SK-N-DZ (cell line): ENCODE data around the gene SLC39A13. TPM values are rescaled to one million over a fixed set of nuclear protein-coding genes. Genes with fewer than 3 reads are reported as not detected.

Experiments used
- DNase-seq: peaks from one replicate; pipeline ENCODE4 v3.0.0-alpha.2; 2015; ENCODE audit warnings: low spot score
- polyA plus RNA-seq, 2 experiments: library from polyadenylated mRNA; depleted of rRNA; stranded (reverse); fragments of >200 nt; gene quantifications; 2 replicates each; pipeline ENCODE4 v1.2.3, GENCODE V29; 2014

SLC39A13 gene
- 27.2 and 37.3 TPM in 2 replicates for polyA plus RNA-seq (2014; cell fraction: cytosol; rRNA removed)
- polyA plus RNA-seq (2014; cell fraction: nucleus; rRNA removed), result 82.3 and 117 TPM in 2 replicates

- peak; percentile 94 for DNase-seq
Observed at GRCh38 chr11:47407746-47408590, at the start of gene SLC39A13. Gene SLC39A13 (plus strand): TSS chr11:47408590. CDS start chr11:47410095, 1,505 bp downstream.

- no peak for DNase-seq
Observed at GRCh38 chr11:47358731-47359051, 49.7 kb upstream of the SLC39A13 start.

GRCh38 chr11:47359162-47359561, 49.2 kb upstream of the SLC39A13 start:
- no peak for DNase-seq

GRCh38 chr11:47359586-47359985, 48.8 kb upstream of the SLC39A13 start:
- no peak for DNase-seq

- no peak for DNase-seq
Observed at GRCh38 chr11:47360341-47360740, 48.0 kb upstream of the SLC39A13 start.

GRCh38 chr11:47361419-47361818, 47.0 kb upstream of the SLC39A13 start:
- no peak for DNase-seq

- no peak for DNase-seq
Observed at GRCh38 chr11:47366020-47366490, 42.3 kb upstream of the SLC39A13 start.

GRCh38 chr11:47369676-47370075, 38.7 kb upstream of the SLC39A13 start:
- DNase-seq, result no peak

GRCh38 chr11:47372422-47372821, 36.0 kb upstream of the SLC39A13 start:
- no peak for DNase-seq

- DNase-seq, result peak; percentile 71
Observed at GRCh38 chr11:47373876-47374719, 34.3 kb upstream of the SLC39A13 start.

- DNase-seq, result no peak
Observed at GRCh38 chr11:47374720-47375019, 33.7 kb upstream of the SLC39A13 start.

GRCh38 chr11:47375020-47375419, 33.4 kb upstream of the SLC39A13 start:
- DNase-seq, result no peak

GRCh38 chr11:47375546-47376085, 32.8 kb upstream of the SLC39A13 start:
- no peak for DNase-seq

- DNase-seq, result no peak
Observed at GRCh38 chr11:47376107-47376524, 32.3 kb upstream of the SLC39A13 start.

- no peak for DNase-seq
Observed at GRCh38 chr11:47376525-47377371, 31.6 kb upstream of the SLC39A13 start.

GRCh38 chr11:47377571-47378009, 30.8 kb upstream of the SLC39A13 start:
- DNase-seq, result no peak

GRCh38 chr11:47378010-47378835, 30.2 kb upstream of the SLC39A13 start, which contains the start of gene SPI1:
Gene SPI1 (minus strand): TSS chr11:47378547. CDS start chr11:47378353, 194 bp downstream.
- no peak for DNase-seq

- DNase-seq, result no peak
Observed at GRCh38 chr11:47378836-47379170, 29.6 kb upstream of the SLC39A13 start.

GRCh38 chr11:47379317-47379716, 29.1 kb upstream of the SLC39A13 start:
- DNase-seq, result no peak

GRCh38 chr11:47380078-47380477, 28.3 kb upstream of the SLC39A13 start:
- DNase-seq, result no peak
